Activated CD4-positive, CD25-positive, alpha-beta regulatory T cell treated with anti-CD3 and anti-CD28 coated beads, Interleukin-2, amount 50 U/mL, for 24 hours (primary cell): Measurements from ENCODE around the gene CNGA1.
"Not testable (repeated sequence)": the region's sequence is repeated elsewhere in the genome, so short reads cannot be mapped to it uniquely, and the experiment has no call there.

Source experiments
- ATAC-seq, 2 donors: fragments of 150-1000 bp; cut with Tn5 transposase; one replicate each; pipeline ENCODE4 v1.10.0; 2021; ENCODE audit warnings: mild to moderate bottlenecking in 1 of 2, moderate library complexity in 1 of 2

CNGA1 gene

GRCh38 chr4:48028696-48029095, 12.2 kb upstream of the CNGA1 start:
- ATAC-seq = peak; percentile 41 to 60

GRCh38 chr4:48027653-48028052, 11.2 kb upstream of the CNGA1 start:
- peak; percentile 69 to 71 for ATAC-seq

GRCh38 chr4:48025005-48025404, 8.5 kb upstream of the CNGA1 start:
- no peak for ATAC-seq

GRCh38 chr4:48024522-48024921, 8.0 kb upstream of the CNGA1 start:
- no peak for ATAC-seq

GRCh38 chr4:48022192-48022799, 5.8 kb upstream of the CNGA1 start:
- no peak for ATAC-seq

- ATAC-seq = peak; percentile 60 to 70
These were observed 4.6 kb upstream of the CNGA1 start for GRCh38 chr4:48021100-48021499.

DNA sequence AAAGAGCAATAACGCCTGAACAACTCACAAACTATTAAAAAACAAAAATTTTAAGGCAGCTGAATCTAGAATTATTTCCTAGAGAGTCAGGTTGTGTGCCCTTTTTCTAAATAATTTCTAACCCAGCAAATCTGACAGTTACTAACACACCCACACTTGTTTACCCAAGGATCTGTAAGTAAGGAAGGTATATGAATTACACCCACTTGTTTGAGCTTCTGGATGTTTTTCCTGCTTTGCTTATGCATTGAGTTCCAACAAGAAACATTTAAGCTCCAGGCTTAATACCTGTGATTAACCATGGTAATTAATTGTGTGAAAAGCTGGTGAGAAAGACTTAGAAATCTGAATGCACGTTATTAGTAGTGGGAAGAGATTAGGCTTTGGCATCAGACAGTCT, 1.6 kb upstream of the CNGA1 start:
- ATAC-seq = no peak

DNA sequence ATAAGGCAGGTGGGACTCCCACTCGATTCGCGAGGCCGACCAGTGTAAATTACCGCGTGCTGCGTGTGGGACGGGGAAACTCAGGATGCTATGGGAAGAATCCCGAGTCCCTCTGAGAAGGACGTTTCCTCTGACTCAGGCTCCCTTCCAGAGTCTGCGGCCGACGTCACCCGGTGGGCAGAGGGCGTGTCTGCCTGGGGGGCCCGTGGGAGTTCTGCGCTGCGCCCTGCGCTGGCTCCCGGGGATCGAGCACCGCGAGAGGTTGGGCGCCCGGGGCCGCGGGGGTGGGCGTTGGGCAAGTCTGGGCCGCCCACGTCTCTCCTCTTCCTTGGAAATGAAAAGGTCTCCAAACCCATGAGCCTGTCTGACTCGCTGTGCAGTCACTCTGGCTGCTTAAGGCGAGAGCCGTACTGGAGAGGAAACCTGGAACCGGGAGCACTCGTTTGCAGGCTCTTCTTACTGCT, 659 bp upstream of the CNGA1 start:
- peak in 1 of 2 donors; percentile 17 for ATAC-seq

GRCh38 chr4:48015678-48016077, 803 bp downstream of the CNGA1 start:
- no peak for ATAC-seq

GRCh38 chr4:48015216-48015615, 1.3 kb downstream of the CNGA1 start:
- ATAC-seq = no peak

DNA sequence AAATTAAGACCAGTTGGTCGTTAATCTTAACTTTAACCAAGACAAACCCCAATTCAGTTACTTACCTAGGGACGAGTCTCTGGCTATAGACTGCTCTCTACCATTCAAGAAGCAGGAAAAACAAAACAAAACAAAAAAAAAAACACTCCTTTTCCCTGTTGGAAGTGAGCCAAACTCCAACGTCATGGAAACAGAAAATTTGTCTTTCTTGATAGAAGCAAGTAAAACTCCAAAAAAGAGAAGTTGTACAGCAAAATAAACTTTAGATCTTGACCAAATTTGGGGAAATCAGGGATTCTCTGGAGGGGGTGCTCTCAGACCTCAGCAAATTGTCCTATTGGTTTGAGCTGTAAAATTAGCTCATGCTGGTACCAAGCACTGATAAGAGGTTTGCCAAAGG, 3.7 kb downstream of the CNGA1 start:
- no peak for ATAC-seq

GRCh38 chr4:48011722-48012121, 4.8 kb downstream of the CNGA1 start:
- ATAC-seq = no peak

DNA sequence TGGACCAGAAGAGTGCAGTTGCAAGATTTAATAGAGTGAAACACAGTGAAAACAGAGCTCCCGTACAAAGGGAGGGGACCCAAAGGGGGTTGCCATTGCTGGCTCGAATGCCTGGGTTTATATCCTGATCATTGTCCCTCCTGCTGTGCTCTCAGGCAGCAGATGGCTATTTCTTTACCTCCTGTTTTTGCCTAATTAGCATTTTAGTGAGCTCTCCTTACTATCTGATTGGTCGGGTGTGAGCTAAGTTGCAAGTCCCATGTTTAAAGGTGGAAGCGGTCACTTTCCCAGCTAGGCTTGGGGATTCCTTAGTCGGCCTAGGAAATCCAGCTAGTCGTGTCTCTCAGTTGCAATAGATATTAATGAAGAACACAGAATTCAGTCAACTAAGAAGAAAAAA, 5.6 kb downstream of the CNGA1 start:
- ATAC-seq = not testable (repeated sequence)

DNA sequence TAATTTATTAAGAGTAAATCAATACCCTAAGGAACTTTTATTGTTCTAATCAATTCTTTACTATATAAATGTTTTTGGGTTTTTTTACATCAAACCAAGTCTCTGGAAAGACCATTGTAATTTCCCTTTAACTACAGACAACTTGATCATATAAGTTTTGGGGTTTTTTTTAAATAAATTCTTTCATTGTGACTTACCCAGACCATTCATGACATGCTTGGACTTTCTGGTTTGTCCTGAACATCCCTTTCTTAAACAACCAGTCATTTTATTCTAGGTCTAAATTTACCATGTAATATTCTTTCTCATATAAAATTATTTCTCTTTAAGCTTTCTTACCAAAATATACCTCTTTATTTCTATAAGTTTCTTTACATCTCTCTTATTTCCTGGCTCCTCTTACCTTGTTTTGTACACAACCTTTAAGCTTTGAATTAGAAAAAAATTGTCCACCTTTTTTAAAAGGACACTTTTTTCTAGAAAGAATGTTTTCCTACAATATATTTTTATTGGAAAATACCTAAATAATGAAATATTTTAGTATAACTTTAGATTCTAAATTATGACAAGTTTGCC, 8.4 kb downstream of the CNGA1 start:
- no peak for ATAC-seq

GRCh38 chr4:48005781-48006180, 10.7 kb downstream of the CNGA1 start:
- ATAC-seq = no peak

GRCh38 chr4:48003568-48003967, 12.9 kb downstream of the CNGA1 start:
- ATAC-seq = not testable (repeated sequence)

DNA sequence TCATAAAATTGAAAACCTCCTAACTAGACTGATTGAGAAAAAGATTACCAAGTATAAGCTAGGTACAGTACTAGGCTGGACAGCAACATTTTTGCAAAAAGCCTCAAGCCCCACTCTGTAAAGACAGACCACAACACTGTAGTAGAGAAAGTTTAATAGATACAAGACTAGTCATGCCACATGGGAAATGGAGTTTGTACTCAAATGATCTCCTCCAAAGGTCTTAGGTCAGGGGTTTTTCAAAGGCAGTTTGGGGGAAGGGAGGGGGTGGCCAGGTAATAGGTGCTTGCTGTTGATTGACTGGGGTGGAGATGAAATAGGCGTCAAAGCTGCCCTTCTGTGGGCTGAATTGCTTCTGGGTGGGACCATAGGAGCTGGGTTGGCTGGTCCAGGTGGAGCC, 14.2 kb downstream of the CNGA1 start:
- ATAC-seq = no peak

DNA sequence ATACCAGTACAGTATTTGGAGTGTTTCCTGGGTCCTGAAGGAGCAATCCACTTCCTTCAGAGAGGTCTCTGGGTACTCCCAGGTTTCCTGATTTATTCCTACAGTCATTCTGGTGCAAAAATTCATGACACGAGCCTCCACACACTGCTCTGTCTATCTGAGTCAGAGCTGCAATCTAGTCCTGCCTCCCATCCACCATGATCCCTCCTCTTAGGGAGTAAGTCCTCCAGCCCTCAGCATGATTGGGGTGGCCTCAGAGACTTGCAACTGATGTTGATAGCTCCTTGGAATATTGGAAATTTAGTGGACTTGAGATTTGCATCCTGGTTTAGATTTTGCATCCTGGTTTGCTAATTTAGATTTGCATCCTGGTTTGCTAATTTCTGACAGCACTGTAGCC, 20.5 kb downstream of the CNGA1 start:
- ATAC-seq = no peak

DNA sequence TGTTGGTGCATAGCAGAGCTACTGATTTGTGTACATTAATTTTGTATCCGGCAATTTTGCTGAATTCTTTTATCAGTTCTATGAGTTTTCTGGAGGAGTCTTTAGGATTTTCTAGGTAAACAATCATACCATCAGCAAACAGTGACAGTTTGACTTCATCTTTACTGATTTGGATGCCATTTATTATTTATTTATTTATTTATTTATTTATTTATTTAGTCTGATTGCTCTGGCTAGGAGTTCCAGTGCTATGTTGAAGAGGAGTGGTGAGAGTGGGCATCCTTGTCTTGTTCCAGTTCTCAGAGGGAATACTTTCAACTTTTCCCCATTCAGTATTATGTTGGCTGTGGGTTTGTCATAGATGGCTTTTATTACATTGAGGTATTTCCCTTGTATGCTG, 24.0 kb downstream of the CNGA1 start:
- ATAC-seq = not testable (repeated sequence)

DNA sequence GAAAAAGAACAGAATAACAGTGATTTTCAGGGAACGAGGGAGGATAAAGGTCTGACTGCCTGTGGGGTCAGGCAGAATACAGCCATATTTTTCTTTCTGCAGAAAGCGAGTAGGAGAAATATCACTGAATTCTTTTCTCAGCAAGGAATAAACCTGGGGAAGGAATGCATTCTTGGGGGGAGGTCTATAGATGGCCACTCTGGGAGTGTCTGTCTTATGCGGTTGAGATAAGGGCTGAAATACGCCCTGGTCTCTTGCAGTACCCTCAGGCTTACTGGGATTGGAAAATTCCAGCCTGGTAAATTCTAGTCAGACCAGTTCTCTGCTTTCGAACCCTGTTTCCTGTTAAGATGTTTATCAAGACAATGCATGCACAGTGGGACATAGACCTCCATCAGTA, 26.3 kb downstream of the CNGA1 start:
- no peak for ATAC-seq

DNA sequence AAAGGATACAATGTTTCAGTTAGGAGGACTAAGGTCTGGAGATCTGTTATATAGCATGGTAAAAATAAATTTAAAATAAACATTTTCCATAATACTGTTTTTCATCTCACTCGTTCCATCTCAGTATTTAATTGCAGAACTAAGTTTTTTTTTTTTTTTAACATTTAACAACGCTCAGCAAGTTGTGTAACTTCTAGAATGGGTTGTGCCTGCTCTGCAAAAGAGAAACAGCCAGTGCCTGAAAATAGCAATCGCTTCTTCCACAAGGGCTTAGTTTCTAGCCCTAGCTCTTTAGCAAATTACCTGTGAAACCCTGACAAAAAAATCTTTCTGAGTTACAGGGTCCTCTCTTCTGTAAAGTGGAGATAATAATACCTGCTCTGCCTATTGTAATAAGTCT, 41.9 kb downstream of the CNGA1 start:
- no peak for ATAC-seq

DNA sequence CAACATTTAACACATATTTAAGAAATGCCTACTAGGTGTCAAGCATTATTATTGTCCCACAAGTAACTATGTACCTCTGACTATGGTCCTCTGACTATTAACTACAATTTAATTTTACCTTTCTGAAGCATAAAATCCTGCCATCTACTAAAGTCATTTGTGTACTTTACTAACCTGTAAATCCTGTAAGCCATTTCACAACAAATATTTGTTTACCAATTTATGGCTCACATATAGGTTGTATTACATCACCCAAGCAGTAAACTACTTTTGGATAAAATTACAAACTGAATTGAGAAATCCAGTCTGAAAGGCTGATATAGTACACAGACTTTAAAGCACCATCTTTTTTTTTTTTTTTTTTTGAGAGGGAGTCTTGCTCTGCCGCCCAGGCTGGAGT, 43.8 kb downstream of the CNGA1 start:
- no peak for ATAC-seq

DNA sequence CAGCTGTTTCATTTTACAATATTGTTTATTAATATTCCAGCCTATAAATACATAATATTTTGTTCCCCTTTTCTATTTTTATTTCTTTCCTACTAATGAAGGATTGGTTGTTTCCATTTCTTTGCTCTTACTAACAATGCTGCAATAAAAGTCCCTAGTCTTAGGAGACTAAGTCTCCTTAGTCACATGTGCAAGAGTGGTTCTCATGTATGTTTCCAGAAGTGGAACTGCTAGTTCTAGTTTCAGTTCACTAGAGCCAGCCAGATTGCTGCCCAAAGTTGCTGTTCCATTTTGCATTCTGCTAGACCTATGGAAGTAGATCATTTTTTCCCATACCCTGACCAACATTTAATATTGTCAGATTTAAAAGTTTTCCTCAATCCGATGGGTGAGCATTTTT, 44.3 kb downstream of the CNGA1 start:
- no peak for ATAC-seq

- ATAC-seq = no peak
These were observed 47.6 kb downstream of the CNGA1 start for GRCh38 chr4:47968847-47969246.

GRCh38 chr4:47954677-47955076, 61.8 kb downstream of the CNGA1 start:
- ATAC-seq = no peak
